IMR-90 (cell line): ENCODE results near the gene AP2A1. TPM values are rescaled to one million over a fixed set of nuclear protein-coding genes. Genes with fewer than 3 reads are reported as not detected.

Experiments used
- ATAC-seq: fragments of 200-7000 bp; cut with Tn5 transposase; 2 replicates; pipeline ENCODE4 v1.9.1; 2020; ENCODE audit warnings: low read depth, mild to moderate bottlenecking, moderate library complexity
- BruUV-seq: library from RNA; stranded (reverse); fragments of 400-500 nt; replicated peaks from 2 replicates; lab custom pipeline; 2021; lab: Mats Ljungman, UMichigan
- CTCF ChIA-PET: fragments of 300-600 bp; formaldehyde crosslinking; extraction: SDS; loops from one replicate; lab custom pipeline; 2021; ENCODE audit warnings: antibody characterized with exemption; lab: Yijun Ruan, JAX
- POLR2A ChIA-PET: fragments of 300-600 bp; sonication (Branson Sonifier 250); formaldehyde crosslinking; loops from one replicate; lab custom pipeline; 2022; ENCODE audit warnings: antibody characterized with exemption; ENCODE audit not compliant: unreplicated experiment; lab: Charles Lee
- DNase-seq: peaks from one replicate; pipeline ENCODE4 v3.0.0; 2013
- H2AFZ ChIP-seq: replicated peaks from 2 replicates; pipeline ENCODE3; 2013; ENCODE audit warnings: low read length, mild to moderate bottlenecking; ENCODE audit not compliant: poor library complexity
- H2AK5ac ChIP-seq: 2 replicates; pipeline ENCODE4 v1.6.1; 2013; ENCODE audit warnings: low read depth, low read length, inconsistent platforms
- H2AK9ac ChIP-seq: replicated peaks from 2 replicates; pipeline ENCODE3; 2013; ENCODE audit warnings: mild to moderate bottlenecking, low read depth, low read length, moderate library complexity; ENCODE audit not compliant: poor library complexity
- H2BK120ac ChIP-seq: 2 replicates; pipeline ENCODE4 v1.6.1; 2013; ENCODE audit warnings: low read depth, low read length, inconsistent platforms
- H2BK15ac ChIP-seq: 3 replicates; pipeline ENCODE4 v1.6.1; 2013; ENCODE audit warnings: low read depth, low read length, inconsistent platforms
- H2BK20ac ChIP-seq: 2 replicates; pipeline ENCODE4 v1.6.1; 2013; ENCODE audit warnings: low read depth, mild to moderate bottlenecking, inconsistent platforms, low read length, moderate library complexity
- H2BK5ac ChIP-seq: 2 replicates; pipeline ENCODE4 v1.6.1; 2013; ENCODE audit warnings: mild to moderate bottlenecking, low read depth, low read length, inconsistent platforms; ENCODE audit not compliant: poor library complexity, severe bottlenecking
- H3K14ac ChIP-seq: replicated peaks from 2 replicates; pipeline ENCODE4 v1.6.1; 2013; ENCODE audit warnings: low read depth, low read length, inconsistent platforms
- H3K18ac ChIP-seq: 2 replicates; pipeline ENCODE4 v1.6.1; 2013; ENCODE audit warnings: low read depth, low read length, control low read depth
- H3K23ac ChIP-seq: 2 replicates; pipeline ENCODE4 v1.6.1; 2013; ENCODE audit warnings: low read depth, low read length, inconsistent platforms
- H3K27ac ChIP-seq: 2 replicates; pipeline ENCODE4 v1.5.1; 2013; ENCODE audit warnings: mild to moderate bottlenecking, control low read depth, low read length; ENCODE audit not compliant: insufficient read depth
- H3K27me3 ChIP-seq: 2 replicates; pipeline ENCODE4 v1.6.1; 2013; ENCODE audit warnings: low read length; ENCODE audit not compliant: control insufficient read depth, insufficient read depth
- H3K36me3 ChIP-seq: 2 replicates; pipeline ENCODE4 v1.6.1; 2013; ENCODE audit warnings: low read length, mixed read lengths; ENCODE audit not compliant: control insufficient read depth, insufficient read depth
- H3K4ac ChIP-seq: 2 replicates; pipeline ENCODE4 v1.6.1; 2013; ENCODE audit warnings: low read depth, low read length, inconsistent platforms
- H3K4me1 ChIP-seq: 2 replicates; pipeline ENCODE4 v1.6.1; 2013; ENCODE audit warnings: low read length, mixed read lengths; ENCODE audit not compliant: control insufficient read depth, insufficient read depth
- H3K4me2 ChIP-seq: 2 replicates; pipeline ENCODE4 v1.6.1; 2013; ENCODE audit warnings: low read depth, mild to moderate bottlenecking, control low read depth, low read length, moderate library complexity
- H3K4me3 ChIP-seq: 2 replicates; pipeline ENCODE4 v1.5.1; 2013; ENCODE audit warnings: low read depth, mild to moderate bottlenecking, control low read depth, low read length, moderate library complexity; ENCODE audit not compliant: insufficient read depth
- H3K56ac ChIP-seq: 2 replicates; pipeline ENCODE4 v1.6.1; 2013; ENCODE audit warnings: low read length, inconsistent platforms; ENCODE audit not compliant: insufficient read depth; ENCODE audit errors: extremely low read depth
- H3K79me1 ChIP-seq, 2 experiments: 2 replicates each; pipeline ENCODE4 v1.6.1; 2013; ENCODE audit warnings: low read length in 2 of 2, inconsistent platforms in 1 of 2, low read depth in 1 of 2
- H3K9ac ChIP-seq: 2 replicates; pipeline ENCODE4 v1.6.1; 2013; ENCODE audit warnings: low read depth, low read length, control low read depth
- H3K9me1 ChIP-seq: 2 replicates; pipeline ENCODE4 v1.6.1; 2013; ENCODE audit warnings: low read length, inconsistent platforms; ENCODE audit not compliant: insufficient read depth
- H3K9me3 ChIP-seq: 2 replicates; pipeline ENCODE4 v1.6.1; 2013; ENCODE audit warnings: low read length; ENCODE audit not compliant: control insufficient read depth, insufficient read depth
- H4K20me1 ChIP-seq: 2 replicates; pipeline ENCODE4 v1.6.1; 2013; ENCODE audit warnings: low read length, inconsistent platforms; ENCODE audit not compliant: insufficient read depth
- H4K5ac ChIP-seq: 2 replicates; pipeline ENCODE4 v1.6.1; 2013; ENCODE audit warnings: mild to moderate bottlenecking, low read depth, low read length, control low read depth
- H4K8ac ChIP-seq, 2 experiments: 2 replicates each; pipeline ENCODE4 v1.6.1; 2013; ENCODE audit warnings: low read depth in 2 of 2, low read length in 2 of 2, control low read depth in 1 of 2, inconsistent platforms in 1 of 2
- H4K91ac ChIP-seq: 2 replicates; pipeline ENCODE4 v1.6.1; 2013; ENCODE audit warnings: low read depth, low read length, inconsistent platforms; ENCODE audit not compliant: insufficient read depth
- CEBPB ChIP-seq: IDR thresholded peaks from 2 replicates; pipeline ENCODE4 v1.6.1; 2012; ENCODE audit warnings: low read depth, low read length, improper control_type of control experiment
- MXI1 ChIP-seq: IDR thresholded peaks from 2 replicates; pipeline ENCODE4 v1.6.1; 2012; ENCODE audit warnings: low read depth, mild to moderate bottlenecking, low read length, moderate library complexity, borderline replicate concordance
- WGBS, 2 experiments: methylation state at CpG; one replicate each; pipeline versions ENCODE4 v1.1.5 to v1.1.7; 2013; ENCODE audit warnings: missing lambda C conversion rate in 2 of 2; ENCODE audit not compliant: insufficient read length in 1 of 2; ENCODE audit errors: extremely low coverage in 2 of 2; 5-methylcytosine and 5-hydroxymethylcytosine counted together
- dilution Hi-C: fragments of 300-500 bp; cut with HindIII; formaldehyde crosslinking; loops from one replicate; pipeline ENCODE4 v1.14.3; 2018; ENCODE audit warnings: low sequenced_read_pairs; ENCODE audit not compliant: unreplicated experiment
- in situ Hi-C: fragments of 300-500 bp; cut with MboI; formaldehyde crosslinking; loops from 3 replicates; pipeline ENCODE4 v1.14.3; 2019; ENCODE audit warnings: low sequenced_read_pairs, inconsistent platforms, mixed read lengths
- intact Hi-C: fragments of 100-400 bp; cut with micrococcal nuclease; formaldehyde crosslinking; loops from 2 replicates; pipeline ENCODE4 v1.10.0; 2022
- polyA plus RNA-seq, 3 experiments: library from polyadenylated mRNA; depleted of rRNA; stranded (reverse); fragments of >200 nt; gene quantifications; 2 replicates each; pipeline ENCODE4 v1.2.3, GENCODE V29; 2012; ENCODE audit warnings: low replicate concordance in 1 of 3
- total RNA-seq: library from RNA; depleted of rRNA; stranded (reverse); fragments of >200 nt; gene quantifications from 2 replicates; pipeline ENCODE4 v1.2.3, GENCODE V29; 2012
- TF ChIP-seq, protein P1 (sequence below): fragments of 150-350 bp; IDR thresholded peaks from 2 replicates; pipeline ENCODE4 v1.6.1; 2017; ENCODE audit warnings: mild to moderate bottlenecking, antibody characterized with exemption, low read length, low read depth

AP2A1 gene
- total and polyA plus RNA-seq, 2 of the 4 experiments (the other 2 are of a cell fraction): 40.7 to 122 TPM

DNA sequence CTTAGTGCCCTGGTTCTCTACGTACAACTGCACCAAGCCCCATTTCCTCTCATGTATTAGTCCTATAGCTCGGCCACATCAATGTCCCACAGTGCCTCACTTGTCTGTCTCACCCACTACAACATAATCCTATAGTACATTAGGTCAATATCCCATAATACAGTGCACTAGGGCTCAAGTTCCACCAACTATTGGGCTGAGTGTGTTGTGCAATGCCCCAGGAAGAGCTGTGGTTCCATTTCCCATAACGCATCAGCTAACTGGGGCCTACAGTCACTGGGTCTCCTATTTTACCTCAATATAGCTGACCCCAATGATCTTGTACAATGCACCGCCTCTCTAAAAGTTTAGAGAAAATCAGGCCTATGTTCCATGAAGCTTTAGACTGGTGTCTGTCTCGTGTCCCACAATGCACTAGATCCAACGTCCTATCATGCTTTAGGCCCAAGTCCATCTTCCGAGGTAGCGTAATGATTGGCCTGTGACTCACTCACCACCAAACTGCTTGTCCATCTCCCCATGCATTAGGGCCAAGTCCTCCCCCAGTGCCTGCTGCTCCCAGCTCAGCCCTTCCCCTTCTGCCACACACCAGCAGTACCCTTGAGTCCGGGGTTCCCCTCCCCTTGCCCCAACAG is 25.5 kb upstream of the AP2A1 start:
- TF ChIP-seq MXI1 (no peak), CEBPB (peak; percentile 36; the same call in 1 of the 2 replicates)
- TF ChIP-seq, protein P1, sequence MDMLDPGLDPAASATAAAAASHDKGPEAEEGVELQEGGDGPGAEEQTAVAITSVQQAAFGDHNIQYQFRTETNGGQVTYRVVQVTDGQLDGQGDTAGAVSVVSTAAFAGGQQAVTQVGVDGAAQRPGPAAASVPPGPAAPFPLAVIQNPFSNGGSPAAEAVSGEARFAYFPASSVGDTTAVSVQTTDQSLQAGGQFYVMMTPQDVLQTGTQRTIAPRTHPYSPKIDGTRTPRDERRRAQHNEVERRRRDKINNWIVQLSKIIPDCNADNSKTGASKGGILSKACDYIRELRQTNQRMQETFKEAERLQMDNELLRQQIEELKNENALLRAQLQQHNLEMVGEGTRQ: no peak
- ATAC-seq: no peak
- Histone ChIP-seq H4K20me1 (no peaks in the 10 kb centered on the region), H2AK5ac (no peak overlapping the region), H3K4me1 (no peaks in the 10 kb centered on the region), H3K4me2 (no peak overlapping the region), H2BK20ac (no peak overlapping the region), H3K27me3 (no peaks in the 10 kb centered on the region), H4K91ac (no peak overlapping the region), H3K4me3 (no peak overlapping the region), H3K36me3 (no peaks in the 10 kb centered on the region), H3K23ac (no peak overlapping the region), H4K5ac (no peak overlapping the region), H2BK15ac (no peak overlapping the region), H4K8ac (0 out of 4 replicates have a peak overlapping the region, but pooled peaks of 1 of the 2 experiments have one; percentile 1), H3K9ac (no peak overlapping the region), H3K4ac (no peak overlapping the region), H2BK5ac (no peak overlapping the region), H3K9me3 (no peaks in the 10 kb centered on the region; the same call in 1 of the 2 replicates), H3K18ac (no peak overlapping the region), H3K9me1 (no peaks in the 10 kb centered on the region), H3K79me1 (no peaks in the 10 kb centered on the region), H3K27ac (no peak overlapping the region), H2AFZ (peak overlapping the region; percentile 66), H3K56ac (no peak overlapping the region), H2BK120ac (no peak overlapping the region), H3K14ac (no peak overlapping the region), H2AK9ac (no peak overlapping the region)
- dilution Hi-C loops: no loop called here
- 70% methylated on average over 5 of the region's 9 CpGs; no CpG with 5 or more reads in 1 of the 2 experiments for WGBS, 2 experiments
- intact Hi-C loops: no loop called here
- POLR2A ChIA-PET: no interaction called here
- peak; percentile 28 for DNase-seq
- CTCF ChIA-PET: interaction anchor here (0.6 kb wide), 1 partner anchor 14 kb away, joined by 4 read pairs; no protein-coding TSS in a partner anchor
- BruUV-seq: no TSS peak
- in situ Hi-C loops: no loop called here
